Subcutaneous adipose tissue (tissue), 4 donors: Measurements from ENCODE around the gene KCNQ5. TPM values are rescaled to one million over a fixed set of nuclear protein-coding genes. Genes with fewer than 3 reads are reported as not detected.

ENCODE experiments used
- total RNA-seq, 4 donors: library from RNA; depleted of rRNA; stranded (reverse); fragments of >200 nt; gene quantifications; one replicate each; pipeline ENCODE4 v1.1.0, GENCODE V29; 2016
- TF ChIP-seq, protein P1 (sequence below): fragments of 450-650 bp; IDR thresholded peaks from one replicate; pipeline ENCODE4 v1.5.1; 2016; ENCODE audit warnings: low read depth, mild to moderate bottlenecking, control low read depth, antibody characterized with exemption, moderate library complexity

KCNQ5 gene
- total RNA-seq, 4 donors from 2014 or later, result 0.17 TPM; not detected in 3

DNA sequence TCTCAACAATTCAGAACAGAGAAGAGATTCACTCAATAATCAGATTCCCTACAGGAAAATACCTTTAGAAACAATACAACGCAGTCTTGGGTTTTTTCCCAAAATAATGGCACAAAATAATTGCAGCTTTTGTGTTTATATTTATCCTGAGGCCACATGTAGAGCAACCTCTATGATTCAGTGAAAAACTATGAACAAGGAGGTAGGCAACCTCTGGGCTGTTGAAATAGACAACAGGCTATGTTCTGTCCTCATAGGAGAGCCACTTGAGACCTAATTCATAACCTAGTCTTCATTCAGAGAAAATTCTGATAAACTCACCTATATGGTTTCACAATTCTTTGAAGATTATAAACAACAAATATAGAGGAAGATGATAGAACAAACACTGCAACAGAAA, 485.2 kb downstream of the KCNQ5 start:
- TF ChIP-seq, protein P1, sequence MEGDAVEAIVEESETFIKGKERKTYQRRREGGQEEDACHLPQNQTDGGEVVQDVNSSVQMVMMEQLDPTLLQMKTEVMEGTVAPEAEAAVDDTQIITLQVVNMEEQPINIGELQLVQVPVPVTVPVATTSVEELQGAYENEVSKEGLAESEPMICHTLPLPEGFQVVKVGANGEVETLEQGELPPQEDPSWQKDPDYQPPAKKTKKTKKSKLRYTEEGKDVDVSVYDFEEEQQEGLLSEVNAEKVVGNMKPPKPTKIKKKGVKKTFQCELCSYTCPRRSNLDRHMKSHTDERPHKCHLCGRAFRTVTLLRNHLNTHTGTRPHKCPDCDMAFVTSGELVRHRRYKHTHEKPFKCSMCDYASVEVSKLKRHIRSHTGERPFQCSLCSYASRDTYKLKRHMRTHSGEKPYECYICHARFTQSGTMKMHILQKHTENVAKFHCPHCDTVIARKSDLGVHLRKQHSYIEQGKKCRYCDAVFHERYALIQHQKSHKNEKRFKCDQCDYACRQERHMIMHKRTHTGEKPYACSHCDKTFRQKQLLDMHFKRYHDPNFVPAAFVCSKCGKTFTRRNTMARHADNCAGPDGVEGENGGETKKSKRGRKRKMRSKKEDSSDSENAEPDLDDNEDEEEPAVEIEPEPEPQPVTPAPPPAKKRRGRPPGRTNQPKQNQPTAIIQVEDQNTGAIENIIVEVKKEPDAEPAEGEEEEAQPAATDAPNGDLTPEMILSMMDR, result no peak

DNA sequence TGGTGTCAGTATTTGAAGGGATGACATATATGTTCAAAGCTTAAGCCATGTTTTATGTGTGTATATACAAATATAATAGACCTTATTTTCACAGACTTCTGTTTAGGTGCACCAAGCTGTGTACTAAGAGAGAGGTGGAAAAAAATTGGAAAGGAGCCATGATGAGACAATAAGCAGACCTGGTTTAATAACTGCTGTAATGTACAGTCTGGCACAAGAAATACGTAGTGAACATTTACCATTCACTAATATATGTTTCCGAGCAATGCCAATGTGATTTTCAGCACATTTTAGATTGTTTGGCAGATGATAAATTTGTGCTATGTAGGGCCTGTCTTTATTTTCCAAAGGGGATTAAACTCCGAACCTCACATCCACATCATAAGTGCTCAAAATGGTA, 487.1 kb downstream of the KCNQ5 start:
- TF ChIP-seq, protein P1, result no peak

DNA sequence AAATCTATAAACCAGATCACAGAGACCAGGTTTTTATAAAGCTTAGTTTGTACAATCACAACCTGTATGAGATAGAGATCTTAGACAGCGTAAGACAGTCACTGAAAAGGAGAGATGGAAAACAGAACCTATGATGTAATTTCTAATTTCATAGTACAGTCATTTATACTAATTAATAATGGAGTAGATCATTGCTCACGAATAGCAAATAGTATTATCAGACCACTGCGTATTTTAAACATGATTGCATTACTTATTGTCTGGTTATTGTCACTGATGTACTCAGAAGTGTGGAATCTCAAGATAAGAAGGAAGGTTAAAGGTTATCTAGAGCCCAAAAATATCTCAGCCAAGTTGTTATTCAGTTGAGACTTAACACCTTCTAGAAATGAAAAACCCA, 487.8 kb downstream of the KCNQ5 start:
- TF ChIP-seq, protein P1, result no peak

DNA sequence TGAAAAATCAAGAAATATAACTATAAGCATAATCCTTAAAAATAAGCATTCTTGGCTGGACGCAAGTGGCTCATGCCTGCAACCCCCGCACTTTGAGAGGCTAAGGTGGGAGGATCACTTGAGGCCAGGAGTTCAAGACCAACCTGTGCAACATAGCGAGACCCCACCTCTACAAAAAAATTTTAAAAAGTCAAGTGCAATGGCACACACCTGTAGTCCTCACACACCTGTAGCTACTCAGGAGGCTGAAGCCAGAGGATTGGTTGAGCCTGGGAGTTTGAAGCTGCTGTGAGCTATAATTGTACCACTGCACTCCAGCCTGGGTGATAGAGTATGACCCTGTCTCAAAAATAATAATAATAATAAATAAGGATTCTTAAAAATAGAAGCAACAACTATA, 494.5 kb downstream of the KCNQ5 start:
- TF ChIP-seq, protein P1, result no peak

DNA sequence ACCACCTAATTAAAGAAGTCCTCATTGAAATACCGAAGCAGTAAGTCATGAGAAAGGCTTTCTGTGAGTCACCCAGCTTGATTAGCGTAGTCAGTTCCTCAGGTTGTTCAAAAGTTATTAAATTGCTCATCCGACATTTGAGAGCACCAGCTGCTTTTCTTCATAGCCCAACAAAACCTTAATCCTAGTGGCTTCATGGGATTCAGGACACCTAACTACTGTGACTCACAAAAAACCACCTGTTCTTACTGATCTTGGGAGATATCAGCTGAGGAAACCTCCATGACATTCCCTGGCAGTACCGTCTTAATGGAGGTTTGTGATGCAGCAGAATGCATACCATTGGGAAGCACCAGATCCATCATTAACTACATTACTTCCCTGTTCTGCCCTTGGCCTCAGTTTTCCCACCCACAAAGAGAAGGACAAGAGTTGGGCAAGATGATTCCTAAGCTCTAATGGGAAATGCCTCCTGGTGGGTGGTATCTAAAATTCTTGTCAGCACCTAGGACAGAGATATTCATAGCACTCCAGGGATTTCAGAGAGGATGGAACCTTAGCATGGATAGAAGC, 499.6 kb downstream of the KCNQ5 start:
- TF ChIP-seq, protein P1, result no peak

DNA sequence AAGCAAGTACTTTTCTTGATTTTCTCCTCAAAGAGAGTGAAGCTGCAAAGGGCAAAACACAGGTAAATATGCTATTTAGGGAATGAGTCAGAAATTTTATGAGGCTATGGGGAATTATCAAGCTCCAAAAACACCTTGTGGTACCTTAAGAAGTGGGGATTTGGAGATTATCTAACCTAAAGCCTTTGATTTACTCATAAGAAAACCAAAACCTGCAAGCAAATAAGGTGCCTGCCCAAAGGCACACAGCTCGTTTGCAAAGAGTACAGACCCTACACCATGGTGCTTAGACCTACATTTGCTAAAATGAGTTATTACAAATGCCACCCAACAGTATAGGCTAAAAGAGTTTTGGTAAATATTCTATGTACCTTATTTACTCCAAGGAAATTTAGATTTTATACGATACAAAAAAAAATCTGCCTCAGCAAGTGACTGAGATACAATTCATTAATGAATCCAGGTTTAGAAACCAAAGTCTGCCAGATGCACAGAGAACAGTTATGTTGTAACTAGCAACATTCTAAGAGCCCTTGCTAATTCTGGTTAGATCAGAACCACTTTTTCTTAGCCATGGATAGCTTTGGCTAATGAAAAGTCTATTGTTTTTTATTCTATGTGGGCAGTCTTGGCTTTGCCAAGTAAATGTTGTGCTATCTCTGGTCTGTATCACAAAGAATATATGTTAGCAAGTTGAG, 501.9 kb downstream of the KCNQ5 start:
- TF ChIP-seq, protein P1, result no peak

DNA sequence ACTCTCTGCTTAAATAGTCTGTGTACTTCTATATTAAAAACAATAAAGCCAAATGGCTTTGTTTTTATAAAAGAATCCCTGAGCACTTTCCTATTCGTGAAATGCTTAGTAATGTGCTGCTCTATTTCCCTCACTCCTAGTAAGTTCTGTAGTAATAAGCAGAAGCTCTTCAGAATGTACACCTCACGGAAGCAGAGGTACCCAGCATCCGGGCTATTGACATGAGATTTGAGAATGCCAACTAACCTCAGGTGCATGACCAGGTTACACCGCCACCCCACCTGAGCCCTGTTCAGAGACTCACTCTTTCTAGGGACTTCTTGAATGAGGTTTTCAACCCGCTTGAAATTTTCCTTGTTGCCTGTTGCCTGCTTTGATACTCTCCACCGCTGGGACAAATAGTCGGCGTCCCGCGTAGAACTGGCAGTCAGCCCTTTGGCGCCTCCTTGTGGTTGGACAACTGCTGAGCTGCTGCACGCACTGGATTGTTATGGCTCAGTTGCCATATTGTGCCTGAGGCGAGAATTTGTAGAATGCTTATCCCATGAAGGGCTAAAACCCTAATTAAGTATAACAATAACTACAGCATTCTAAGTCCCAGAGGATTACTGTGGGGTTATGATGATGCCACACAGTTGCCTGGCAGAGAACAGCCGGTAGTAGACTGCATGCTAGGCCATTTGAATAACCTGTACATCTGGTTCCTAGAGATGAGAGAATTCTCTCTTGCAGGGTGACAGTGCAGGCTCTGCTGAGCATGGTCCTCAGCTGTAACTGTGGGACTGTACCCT, 508.0 kb downstream of the KCNQ5 start:
- TF ChIP-seq, protein P1, result no peak
